Endothelial cell (in vitro differentiated cells): ENCODE measurements around the gene LRG1. TPM values are rescaled to one million over a fixed set of nuclear protein-coding genes. Genes with fewer than 3 reads are reported as not detected.

Experiments used
- DNase-seq: peaks from one replicate; pipeline ENCODE4 v3.0.0; 2021; ENCODE audit warnings: low spot score
- H3K27ac Mint-ChIP-seq: one replicate; pipeline ENCODE4 v1.8.0; 2021; ENCODE audit warnings: mixed read lengths, inconsistent platforms; ENCODE audit not compliant: unreplicated experiment
- H3K27me3 Mint-ChIP-seq: one replicate; pipeline ENCODE4 v1.8.0; 2021; ENCODE audit warnings: mild to moderate bottlenecking, moderate library complexity, mixed read lengths, inconsistent platforms; ENCODE audit not compliant: unreplicated experiment
- H3K36me3 Mint-ChIP-seq: one replicate; pipeline ENCODE4 v1.8.0; 2021; ENCODE audit warnings: mild to moderate bottlenecking, low read depth, mixed read lengths, inconsistent platforms; ENCODE audit not compliant: unreplicated experiment
- H3K4me1 Mint-ChIP-seq: one replicate; pipeline ENCODE4 v1.8.0; 2021; ENCODE audit warnings: mild to moderate bottlenecking, mixed read lengths, inconsistent platforms; ENCODE audit not compliant: unreplicated experiment
- H3K4me3 Mint-ChIP-seq: one replicate; pipeline ENCODE4 v1.8.0; 2021; ENCODE audit warnings: mild to moderate bottlenecking, mixed read lengths, inconsistent platforms; ENCODE audit not compliant: unreplicated experiment
- H3K9me3 Mint-ChIP-seq: one replicate; pipeline ENCODE4 v1.8.0; 2021; ENCODE audit warnings: mixed read lengths, inconsistent platforms; ENCODE audit not compliant: unreplicated experiment
- long read RNA-seq: library from polyadenylated mRNA; unstranded; transcript quantifications from one replicate; pipeline ENCODE4 v2.0.0, GENCODE V29; 2020; ENCODE audit not compliant: unreplicated experiment
- total RNA-seq: library from RNA; stranded (reverse); fragmentation: NEBNext Ultra II Directional; extraction: Animal tissue kit (Norgen Biotek cat#: 25700); gene quantifications from one replicate; pipeline ENCODE4 v1.2.1, GENCODE V29; 2021; ENCODE audit not compliant: unreplicated experiment
- TF ChIP-seq, protein P1 (sequence below): fragments of 200-600 bp; sonication (generic); IDR thresholded peaks from one replicate; pipeline ENCODE4 v1.5.0; 2021; ENCODE audit warnings: antibody characterized with exemption; ENCODE audit not compliant: unreplicated experiment

Gene LRG1, protein sequence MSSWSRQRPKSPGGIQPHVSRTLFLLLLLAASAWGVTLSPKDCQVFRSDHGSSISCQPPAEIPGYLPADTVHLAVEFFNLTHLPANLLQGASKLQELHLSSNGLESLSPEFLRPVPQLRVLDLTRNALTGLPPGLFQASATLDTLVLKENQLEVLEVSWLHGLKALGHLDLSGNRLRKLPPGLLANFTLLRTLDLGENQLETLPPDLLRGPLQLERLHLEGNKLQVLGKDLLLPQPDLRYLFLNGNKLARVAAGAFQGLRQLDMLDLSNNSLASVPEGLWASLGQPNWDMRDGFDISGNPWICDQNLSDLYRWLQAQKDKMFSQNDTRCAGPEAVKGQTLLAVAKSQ
- 2.2 TPM for total RNA-seq
- long read RNA-seq, partial matches to known transcripts = 0 of 2 reads
- long read RNA-seq, other reads (novel, unspliced or antisense) = 1 of 2 reads

DNA sequence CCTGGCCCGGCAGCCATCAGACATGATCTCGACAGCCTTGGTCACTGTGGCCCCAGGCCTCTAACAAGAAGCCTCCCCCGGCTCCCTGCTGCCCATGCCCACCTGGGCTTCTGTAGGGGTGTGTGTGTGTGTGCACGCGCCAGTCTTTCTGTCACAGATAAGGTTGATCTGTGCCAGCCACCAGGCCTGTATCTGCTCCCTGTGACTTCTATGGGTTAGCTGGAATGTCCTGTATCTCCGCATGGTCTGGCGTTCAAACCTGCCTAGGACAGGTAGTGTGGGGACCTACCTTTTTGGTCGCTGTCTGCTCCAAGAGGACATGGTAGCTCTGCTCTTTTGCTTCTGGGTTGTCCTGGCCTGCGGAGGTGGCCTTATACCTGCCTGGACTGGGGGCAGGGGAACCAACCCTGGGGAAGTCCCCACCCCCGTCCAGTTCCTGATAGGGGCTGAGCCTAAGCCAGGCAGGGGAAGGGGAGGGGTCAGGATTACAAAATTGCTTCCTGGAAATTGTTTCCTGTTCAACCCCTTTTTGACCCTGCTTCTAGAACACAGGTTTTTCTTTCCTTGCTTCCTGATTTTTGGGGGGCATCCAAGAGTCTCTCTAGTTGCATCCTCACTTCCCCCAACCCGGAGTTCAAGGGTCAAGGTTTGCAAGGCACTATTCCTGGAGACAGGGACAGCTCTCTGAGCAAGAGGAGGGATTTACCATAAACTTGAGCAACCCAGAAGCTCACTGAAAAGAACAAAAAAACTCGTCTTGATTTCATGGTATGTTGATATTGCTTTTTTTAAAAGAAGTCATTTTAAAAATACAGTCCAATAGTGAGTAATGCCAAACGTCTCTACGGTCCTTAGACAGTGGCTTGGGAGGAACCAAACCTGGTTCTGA, at the start of gene LRG1:
Gene LRG1, minus strand, starts transcription at position 344 of the 889 bp plus-strand sequence. Its CDS starts 23 bp downstream, at position 321.
- Mint-ChIP-seq H3K27ac (peak within 1 kb of the TSS; percentile 48), H3K9me3 (no peaks in the 10 kb centered on the region), H3K27me3 (peaks cover 6% of the 10 kb centered on the region), H3K4me1 (peaks cover 6% of the 10 kb centered on the region), H3K4me3 (no peak within 1 kb of the TSS), H3K36me3 (peaks cover 3% of the 10 kb centered on the region)
- no peak for DNase-seq
- TF ChIP-seq, protein P1, sequence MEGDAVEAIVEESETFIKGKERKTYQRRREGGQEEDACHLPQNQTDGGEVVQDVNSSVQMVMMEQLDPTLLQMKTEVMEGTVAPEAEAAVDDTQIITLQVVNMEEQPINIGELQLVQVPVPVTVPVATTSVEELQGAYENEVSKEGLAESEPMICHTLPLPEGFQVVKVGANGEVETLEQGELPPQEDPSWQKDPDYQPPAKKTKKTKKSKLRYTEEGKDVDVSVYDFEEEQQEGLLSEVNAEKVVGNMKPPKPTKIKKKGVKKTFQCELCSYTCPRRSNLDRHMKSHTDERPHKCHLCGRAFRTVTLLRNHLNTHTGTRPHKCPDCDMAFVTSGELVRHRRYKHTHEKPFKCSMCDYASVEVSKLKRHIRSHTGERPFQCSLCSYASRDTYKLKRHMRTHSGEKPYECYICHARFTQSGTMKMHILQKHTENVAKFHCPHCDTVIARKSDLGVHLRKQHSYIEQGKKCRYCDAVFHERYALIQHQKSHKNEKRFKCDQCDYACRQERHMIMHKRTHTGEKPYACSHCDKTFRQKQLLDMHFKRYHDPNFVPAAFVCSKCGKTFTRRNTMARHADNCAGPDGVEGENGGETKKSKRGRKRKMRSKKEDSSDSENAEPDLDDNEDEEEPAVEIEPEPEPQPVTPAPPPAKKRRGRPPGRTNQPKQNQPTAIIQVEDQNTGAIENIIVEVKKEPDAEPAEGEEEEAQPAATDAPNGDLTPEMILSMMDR = no peak

DNA sequence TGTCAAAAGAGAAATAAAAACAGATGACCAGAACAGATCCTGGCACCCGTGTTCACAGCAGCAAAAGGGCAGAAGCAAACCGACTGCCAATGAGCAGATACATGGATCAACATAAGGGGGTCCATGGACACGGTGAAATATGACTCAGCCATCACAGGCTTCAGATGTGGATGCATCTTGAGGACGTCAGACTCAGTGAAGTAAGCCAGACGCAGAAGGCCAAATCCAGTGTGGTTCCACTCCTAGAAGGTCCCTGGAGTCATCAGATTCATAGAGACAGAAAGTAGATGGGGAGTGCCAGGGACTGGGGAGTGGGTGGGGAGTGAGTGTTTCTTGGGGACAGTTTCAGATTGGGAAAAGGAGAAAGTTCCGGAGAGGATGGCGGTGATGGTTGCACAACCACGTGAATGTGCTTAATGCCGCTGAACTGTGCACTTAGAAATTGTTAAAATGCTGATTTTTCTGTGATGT, 48.5 kb upstream of the LRG1 start:
- H3K9me3 Mint-ChIP-seq = no peaks in the 10 kb centered on the region

DNA sequence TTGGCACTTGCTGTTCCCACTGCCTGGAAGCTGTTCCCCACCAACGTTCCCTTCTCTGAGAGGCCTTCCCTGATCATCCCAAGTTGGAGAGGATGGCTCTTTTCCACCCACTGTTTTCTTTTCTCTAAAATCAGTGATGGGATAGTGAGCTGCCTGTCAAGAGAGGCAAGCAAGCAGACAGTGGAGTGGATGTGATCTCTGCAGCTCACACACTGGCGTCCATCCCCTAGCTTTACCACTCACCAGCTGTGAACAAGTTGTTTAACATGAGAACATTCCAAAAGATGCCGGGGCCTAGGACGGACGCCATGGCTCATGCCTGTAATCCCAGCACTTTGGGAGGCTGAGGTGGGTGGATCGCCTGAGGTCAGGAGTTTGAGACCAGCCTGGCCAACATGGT, 47.7 kb upstream of the LRG1 start:
- no peak overlapping the region for H3K27ac Mint-ChIP-seq
- DNase-seq = no peak
- TF ChIP-seq, protein P1 = no peak
- no peaks in the 10 kb centered on the region for H3K9me3 Mint-ChIP-seq
- peaks cover 5% of the 10 kb centered on the region for H3K27me3 Mint-ChIP-seq
- no peaks in the 10 kb centered on the region for H3K4me1 Mint-ChIP-seq
- H3K4me3 Mint-ChIP-seq = no peak overlapping the region
- no peaks in the 10 kb centered on the region for H3K36me3 Mint-ChIP-seq

More for the DNA sequence above, 48.5 kb upstream of the LRG1 start:
- Mint-ChIP-seq H3K4me1 (no peaks in the 10 kb centered on the region), H3K27ac (no peak overlapping the region), H3K36me3 (no peaks in the 10 kb centered on the region), H3K4me3 (no peak overlapping the region), H3K27me3 (peaks cover 4% of the 10 kb centered on the region)
- TF ChIP-seq, protein P1 = no peak
- DNase-seq = no peak

DNA sequence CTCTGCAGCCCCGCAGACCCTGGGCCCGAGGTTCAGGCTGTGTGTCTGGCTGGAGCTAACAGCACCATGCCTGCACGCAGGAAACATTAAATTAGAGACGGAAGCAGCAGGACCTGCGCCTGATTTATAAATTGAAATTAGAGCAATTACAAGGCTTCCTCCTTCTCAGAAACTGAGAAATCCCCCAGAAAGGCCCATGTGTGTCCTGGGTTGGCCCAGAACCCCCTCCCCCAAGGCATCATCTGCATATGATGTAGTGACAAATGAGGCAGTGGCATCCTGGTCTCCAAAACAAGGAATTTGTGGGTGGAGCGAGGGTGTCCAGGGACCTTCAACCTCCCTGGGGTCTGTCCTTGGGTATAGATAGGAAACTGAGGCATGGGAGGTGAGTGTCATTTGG, 46.9 kb upstream of the LRG1 start:
- peaks cover 7% of the 10 kb centered on the region for H3K4me1 Mint-ChIP-seq
- H3K27ac Mint-ChIP-seq = no peak overlapping the region
- H3K36me3 Mint-ChIP-seq = no peaks in the 10 kb centered on the region
- H3K9me3 Mint-ChIP-seq = no peaks in the 10 kb centered on the region
- peaks cover 11% of the 10 kb centered on the region for H3K27me3 Mint-ChIP-seq
- TF ChIP-seq, protein P1 = no peak
- DNase-seq = no peak
- H3K4me3 Mint-ChIP-seq = no peak overlapping the region
